IPS-NIHi7 (cell line): ENCODE data around the gene ZSCAN21.

Source experiments
- DNase-seq: peaks from one replicate; pipeline ENCODE4 v3.0.0; 2012; ENCODE audit warnings: mixed read lengths; ENCODE audit errors: extremely low spot score

ZSCAN21 gene

DNA sequence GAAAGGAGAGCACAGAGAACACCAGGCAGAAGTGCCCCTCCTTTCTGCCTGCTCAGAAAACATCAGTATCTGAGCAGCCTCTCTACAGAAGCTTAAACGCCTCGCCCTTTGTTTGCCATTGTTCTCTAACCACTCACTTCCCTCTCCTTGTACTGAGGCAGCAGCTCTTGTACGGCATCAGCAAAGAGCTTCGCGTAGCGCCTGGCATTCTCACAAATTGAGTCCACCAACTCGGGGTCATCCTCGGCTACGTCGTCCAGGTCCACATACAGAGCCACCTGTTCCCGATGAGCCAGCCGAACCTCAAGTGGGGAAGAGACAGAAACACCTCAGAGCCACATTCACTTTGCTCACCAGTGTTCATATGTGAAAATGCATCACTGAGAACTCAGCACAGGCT is 49.9 kb downstream of the ZSCAN21 start:
- DNase-seq, result no peak

DNA sequence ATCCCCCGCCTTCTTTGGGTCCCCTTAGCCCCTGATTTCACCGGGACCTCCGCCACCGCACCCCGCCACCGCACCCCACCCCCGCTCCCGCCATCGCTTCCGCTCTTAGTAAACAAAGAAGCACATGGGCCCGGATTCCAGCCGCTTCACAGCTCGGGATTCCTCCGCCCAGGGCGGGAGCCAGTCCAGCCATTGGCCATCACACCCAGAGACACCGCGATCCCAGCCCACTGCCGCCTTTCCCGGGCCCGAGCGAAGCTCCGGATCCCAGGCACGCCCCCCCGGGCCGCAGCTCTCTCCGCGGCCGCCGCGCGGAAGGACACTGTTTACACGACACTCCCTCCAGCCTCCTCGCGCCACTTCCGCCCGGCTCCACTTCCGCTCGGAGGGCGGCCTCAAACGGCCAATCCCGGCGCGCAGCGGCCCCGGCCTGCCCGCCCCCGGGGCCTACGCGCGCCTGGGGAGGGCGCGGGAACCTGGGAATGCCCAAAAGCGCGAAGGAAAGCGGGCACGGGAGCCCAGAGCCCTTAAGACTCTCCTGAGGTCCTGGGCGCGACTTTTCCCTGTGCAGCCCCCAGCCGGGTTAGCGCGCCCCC is 50.9 kb downstream of the ZSCAN21 start:
- peak; percentile 89 for DNase-seq

DNA sequence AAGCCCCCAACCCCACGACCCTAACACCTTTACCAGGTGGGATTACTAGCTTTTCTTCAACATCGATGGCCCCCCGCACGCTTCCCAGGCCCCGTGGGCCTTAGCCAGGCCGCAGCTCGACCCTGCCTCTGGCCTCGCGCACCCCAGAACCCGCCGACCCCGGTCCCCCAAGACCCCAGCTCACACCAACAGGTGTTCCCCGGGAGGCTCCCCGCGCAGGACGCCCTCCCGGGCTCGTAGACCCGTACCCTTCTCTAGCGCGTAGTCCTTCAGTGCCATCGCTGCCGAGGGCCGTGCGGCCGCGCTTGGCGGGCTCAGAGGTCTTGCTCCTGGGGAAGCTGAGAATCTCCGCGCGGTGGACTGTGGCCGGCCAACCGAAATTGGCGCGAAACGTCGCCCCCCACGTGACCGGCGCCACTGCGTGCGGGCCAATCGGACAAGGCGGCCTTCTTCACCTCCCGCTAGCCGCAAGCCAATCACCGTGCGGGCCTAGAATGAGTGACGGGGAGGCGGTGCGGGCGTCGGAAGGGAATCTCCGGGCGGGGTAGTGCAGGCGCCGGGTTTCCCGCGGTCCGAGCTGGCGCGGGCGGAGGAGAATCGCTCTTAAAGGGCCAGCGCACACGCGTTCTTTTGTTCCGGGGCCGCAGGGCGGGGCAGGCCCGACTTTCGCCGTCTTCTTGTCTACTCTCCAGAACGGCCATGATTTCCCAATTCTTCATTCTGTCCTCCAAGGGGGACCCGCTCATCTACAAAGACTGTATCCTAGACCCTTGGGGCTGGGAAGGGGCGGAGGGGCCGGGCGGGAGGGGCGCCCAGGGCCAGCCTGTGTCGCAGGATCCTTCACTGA is 51.7 kb downstream of the ZSCAN21 start, which contains the start of the genes AP4M1 and MCM7:
Gene AP4M1 (plus strand): TSS at position 628 of the 847 bp plus-strand sequence. CDS start 72 bp downstream, at position 700.
Gene MCM7 (minus strand): TSS at position 382 of the 847 bp plus-strand sequence. CDS start 103 bp downstream, at position 279.
- peak; percentile 97 for DNase-seq

DNA sequence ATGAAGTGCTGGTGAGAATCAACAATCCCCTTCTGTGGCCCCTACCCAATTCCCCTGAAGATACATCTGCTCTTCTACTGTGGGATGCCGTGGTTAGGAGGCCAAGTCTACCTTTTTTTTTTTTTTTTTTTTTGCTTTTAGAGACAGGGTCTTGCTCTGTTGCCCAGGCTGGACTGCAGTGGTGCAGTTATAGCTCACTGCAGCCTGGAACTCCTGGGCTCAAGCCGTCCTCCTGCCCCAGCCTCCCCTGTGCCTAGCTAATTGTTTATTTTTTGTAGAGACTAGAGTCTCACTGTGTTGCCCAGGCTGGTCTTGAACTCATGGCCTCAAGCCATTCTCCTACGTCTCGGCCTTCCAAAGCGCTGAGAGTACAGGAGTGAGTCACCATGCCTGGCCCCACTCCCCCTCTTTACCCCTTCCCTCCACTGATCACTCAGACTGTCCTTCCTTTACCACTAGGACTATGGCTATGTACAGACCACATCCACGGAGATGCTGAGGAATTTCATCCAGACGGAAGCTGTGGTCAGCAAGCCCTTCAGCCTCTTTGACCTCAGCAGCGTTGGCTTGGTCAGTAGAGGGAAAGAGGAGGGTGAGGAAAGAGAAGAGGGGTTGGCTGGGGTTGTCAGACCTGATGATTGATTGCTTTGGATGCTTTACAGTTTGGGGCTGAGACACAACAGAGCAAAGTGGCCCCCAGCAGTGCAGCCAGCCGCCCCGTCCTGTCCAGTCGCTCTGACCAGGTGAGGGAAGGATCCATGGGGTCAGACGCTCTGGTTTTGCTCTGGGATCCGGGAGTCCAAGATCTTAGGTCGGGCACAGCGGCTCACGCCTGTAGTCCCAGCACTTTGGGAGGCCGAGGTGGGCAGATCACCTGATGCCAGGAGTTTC is 53.6 kb downstream of the ZSCAN21 start:
- DNase-seq, result no peak

DNA sequence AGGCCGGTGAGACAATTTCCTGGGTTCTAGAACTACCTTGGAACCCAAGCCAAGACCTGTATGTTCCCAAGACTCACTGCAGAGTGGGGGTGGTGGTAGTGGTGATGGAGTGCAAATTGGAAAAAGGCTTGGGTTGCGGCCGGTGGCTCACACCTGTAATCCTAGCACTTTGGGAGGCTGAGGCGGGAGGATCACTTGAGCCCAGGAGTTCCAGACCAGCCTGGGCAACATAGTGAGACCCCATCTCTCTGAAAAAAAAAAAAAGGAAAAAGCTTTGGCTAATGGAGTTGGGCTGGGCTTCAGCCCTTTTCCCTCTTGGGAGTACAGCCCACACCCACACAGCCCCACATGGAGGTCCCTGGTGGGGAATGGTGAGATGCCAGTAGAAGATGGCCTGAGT is 56.0 kb downstream of the ZSCAN21 start:
- DNase-seq, result no peak

DNA sequence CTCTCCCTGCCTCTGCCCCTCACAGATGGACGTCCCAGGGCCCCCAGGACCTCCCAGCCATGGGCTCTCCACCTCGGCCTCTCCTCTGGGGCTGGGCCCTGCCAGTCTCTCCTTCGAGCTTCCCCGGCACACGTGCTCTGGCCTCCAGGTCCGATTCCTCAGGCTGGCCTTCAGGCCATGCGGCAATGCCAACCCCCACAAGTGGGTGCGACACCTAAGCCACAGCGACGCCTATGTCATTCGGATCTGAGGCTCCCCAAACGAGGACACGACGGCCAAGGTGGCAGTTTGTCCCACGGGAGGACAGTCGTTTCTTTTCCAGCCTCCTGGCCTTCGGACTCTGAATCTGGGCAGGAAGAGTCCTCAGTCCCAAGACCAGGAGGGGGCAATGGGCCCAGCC is 57.1 kb downstream of the ZSCAN21 start:
- no peak for DNase-seq

DNA sequence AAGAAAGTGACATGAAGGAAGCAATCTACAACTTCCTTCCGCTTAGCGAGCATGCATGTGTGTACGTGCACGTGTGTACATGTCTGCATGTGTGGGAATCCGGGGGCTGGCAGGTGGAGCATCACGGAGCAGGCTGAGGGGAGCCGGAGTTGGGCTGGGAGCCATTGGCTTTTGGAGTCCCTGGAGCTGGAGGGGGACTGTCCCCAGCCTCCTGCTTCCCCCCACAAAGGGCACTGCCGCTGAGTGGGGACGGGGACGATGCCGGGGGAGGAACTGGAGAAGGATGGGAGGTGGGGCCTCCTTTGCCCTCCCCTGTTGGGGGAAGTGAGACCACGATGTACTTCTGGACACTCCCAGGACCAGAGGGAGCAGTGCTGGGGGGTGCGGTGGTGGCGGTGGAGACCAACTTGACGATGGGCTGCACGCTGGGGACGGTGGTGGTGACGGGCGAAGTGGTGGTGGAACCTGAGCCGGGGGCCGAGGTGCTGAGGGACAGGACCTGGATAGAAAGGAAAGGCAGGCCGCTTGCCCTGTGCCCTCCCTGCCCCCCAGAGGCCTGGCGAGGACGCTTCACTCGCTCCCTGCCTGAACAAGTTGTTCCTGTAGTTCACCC is 57.7 kb downstream of the ZSCAN21 start:
- DNase-seq, result no peak

DNA sequence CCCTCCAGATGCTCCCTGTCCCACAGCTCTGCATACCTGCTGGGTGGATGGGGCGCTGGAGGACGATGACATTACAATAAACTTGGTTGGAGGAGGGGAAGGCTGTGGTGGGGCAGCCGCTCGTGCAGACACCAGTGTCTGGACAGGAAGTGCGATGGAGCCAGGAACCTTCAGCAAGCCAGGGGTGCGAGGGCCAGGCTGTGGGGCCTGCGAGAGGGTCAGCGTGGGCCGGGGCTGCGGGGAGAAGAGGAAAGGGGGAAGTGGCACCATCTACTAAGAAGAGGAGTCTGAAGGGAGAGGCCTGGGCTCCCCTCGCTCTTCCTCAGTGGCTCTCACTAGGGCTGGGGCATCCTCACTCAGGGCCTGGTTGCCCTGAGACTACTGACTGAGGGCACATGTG is 58.3 kb downstream of the ZSCAN21 start:
- no peak for DNase-seq

DNA sequence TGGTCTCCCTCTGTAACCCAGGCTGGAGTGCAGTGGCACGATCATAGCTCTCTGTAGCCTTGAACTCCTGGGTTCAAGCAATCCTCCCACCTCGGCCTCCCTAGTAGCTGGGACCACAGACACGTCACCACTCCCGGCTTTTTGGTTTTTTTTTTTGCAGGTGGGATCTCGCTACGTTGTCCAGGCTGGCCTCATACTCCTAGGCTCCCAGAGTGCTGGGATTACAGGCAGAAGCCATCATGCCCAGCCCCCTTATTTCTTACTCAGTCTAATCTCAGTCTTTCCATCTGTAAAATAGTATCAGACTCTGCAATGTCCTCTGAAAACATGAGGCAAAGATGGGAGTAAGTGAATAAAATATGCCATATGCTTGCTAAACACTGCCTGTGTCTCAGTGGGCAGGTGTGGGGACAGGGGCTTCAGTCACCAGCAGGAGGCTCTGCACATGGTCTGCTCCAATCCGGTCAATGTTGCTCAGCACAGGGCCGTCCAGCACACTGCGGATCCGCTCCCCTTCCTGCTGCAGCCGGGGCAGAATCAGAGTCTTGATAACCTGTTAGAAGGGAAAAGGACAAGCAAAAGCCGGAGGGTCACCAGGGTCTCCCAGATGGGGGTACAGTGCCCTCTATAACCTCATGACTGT is 60.1 kb downstream of the ZSCAN21 start:
- DNase-seq, result no peak

DNA sequence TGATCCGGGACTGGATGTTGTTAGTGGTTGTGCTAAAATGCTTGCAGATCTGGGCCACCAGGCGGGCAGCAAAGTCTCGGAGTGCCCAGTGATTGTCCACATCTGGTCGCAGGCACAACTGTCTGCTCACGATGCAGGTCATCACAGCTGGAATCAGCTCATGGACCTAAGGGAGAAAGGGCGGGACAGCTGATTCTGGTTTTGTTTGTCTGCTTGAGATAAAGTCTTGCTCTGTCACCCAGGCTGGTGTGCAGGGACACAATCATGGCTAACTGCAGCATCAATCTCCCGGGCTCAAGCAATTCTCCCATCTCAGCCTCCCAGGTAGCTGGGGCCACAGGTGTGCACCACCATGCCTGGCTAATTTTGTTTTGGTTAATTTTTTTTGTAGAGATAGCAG is 61.6 kb downstream of the ZSCAN21 start:
- DNase-seq, result no peak

DNA sequence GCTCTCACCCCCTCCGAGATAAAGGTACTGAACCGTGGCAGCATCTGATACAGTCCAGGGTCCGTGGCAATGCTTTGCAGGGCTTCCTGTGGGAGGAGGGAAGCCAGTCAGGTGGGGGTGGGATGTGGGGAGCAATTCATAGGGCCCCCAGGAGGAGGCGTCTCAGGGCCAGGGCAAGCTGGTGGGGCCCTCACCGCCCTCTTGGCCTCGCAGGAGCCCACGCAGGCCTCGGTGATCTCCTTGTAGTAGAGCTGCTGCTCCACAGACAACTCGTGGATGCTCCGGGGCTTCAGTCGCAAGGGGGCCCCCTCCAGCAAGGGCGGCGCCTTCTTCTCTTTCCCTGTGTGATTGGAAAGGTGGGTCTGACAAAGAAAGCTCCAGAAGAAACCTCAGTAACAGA is 62.3 kb downstream of the ZSCAN21 start:
- DNase-seq, result no peak
